ENCODE results near the gene HACD1.

HACD1 gene

DNA sequence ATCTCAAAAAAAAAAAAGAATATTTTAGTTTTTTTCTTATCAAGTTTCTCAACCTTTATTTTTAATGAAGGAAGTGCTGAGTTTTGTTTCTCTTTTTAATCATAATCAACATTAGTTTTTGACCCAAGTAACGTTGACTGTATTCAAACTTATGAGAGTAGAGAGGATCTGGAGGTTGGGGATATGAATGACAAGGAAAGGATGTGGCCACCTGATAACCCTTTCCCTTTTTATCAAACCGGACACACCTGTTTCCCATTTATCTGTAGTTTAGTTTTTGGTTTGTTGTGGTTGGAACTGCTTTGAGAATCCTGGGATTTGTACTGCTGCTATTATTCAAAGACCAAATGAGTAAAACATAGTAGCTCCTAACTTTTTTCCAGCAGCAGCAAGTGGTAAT is 38.6 kb downstream of the HACD1 start:
- Histone ChIP-seq H3K79me2 (ENCODE audit: control insufficient read depth, low read length) (no peaks in the 10 kb centered on the region), H3K27ac (ENCODE audit: low read depth, low read length) (no peak overlapping the region), H3K9me2 (replicated peaks; ENCODE audit: control insufficient read depth, low read length) (no peaks in the 10 kb centered on the region), H3F3A (ENCODE audit: control insufficient read depth, insufficient read depth) (0 out of 2 replicates have a peak, but pooled peaks cover 2% of the 10 kb centered on the region), H3K36me3 (ENCODE audit: control insufficient read depth, low read length) (no peaks in the 10 kb centered on the region), H3K27me3 (ENCODE audit: control insufficient read depth, low read length) (no peaks in the 10 kb centered on the region; the same call in 1 of the 2 replicates), H3K4me2 (ENCODE audit: low read length) (no peak overlapping the region), H3K4me1 (ENCODE audit: control insufficient read depth, low read length) (peaks cover 5% of the 10 kb centered on the region), H4K20me1 (ENCODE audit: control insufficient read depth, insufficient read depth, low read depth, low read length) (no peaks in the 10 kb centered on the region), H3K4me3 (ENCODE audit: low read length) (no peak overlapping the region), H3K9me3 (ENCODE audit: control insufficient read depth, insufficient read depth, low read length) (no peaks in the 10 kb centered on the region)
- no peak for TF ChIP-seq EZH2phosphoT487 (IDR thresholded peaks at IDR 0.05; ENCODE audit: borderline replicate concordance, low read length)
- TF ChIP-seq, protein P1, sequence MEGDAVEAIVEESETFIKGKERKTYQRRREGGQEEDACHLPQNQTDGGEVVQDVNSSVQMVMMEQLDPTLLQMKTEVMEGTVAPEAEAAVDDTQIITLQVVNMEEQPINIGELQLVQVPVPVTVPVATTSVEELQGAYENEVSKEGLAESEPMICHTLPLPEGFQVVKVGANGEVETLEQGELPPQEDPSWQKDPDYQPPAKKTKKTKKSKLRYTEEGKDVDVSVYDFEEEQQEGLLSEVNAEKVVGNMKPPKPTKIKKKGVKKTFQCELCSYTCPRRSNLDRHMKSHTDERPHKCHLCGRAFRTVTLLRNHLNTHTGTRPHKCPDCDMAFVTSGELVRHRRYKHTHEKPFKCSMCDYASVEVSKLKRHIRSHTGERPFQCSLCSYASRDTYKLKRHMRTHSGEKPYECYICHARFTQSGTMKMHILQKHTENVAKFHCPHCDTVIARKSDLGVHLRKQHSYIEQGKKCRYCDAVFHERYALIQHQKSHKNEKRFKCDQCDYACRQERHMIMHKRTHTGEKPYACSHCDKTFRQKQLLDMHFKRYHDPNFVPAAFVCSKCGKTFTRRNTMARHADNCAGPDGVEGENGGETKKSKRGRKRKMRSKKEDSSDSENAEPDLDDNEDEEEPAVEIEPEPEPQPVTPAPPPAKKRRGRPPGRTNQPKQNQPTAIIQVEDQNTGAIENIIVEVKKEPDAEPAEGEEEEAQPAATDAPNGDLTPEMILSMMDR (IDR thresholded peaks at IDR 0.05; ENCODE audit: low read depth, low read length, poor library complexity, severe bottlenecking), result no peak

DNA sequence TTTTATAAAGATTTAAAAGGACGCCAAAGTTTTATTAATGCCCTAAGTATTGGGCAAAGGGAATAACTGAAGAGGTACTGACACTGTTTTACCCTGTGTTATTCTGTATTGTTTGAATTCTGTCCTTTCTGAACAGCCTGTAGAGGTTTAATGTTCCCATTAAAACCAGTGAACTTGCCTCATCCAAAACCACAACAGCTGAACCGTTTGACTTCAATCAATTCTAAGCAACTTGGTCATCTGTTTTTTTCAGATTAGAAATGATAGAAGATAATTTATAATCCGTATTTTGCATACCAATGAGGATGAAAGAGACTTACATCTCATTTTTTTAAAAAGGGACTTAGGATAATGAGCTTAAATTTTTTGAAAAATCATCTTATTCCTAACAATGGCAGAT is 40.4 kb downstream of the HACD1 start:
- no peak for TF ChIP-seq EZH2phosphoT487 (IDR thresholded peaks at IDR 0.05; ENCODE audit: borderline replicate concordance, low read length)
- TF ChIP-seq, protein P1 (IDR thresholded peaks at IDR 0.05; ENCODE audit: low read depth, low read length, poor library complexity, severe bottlenecking), result no peak
- no peaks in the 10 kb centered on the region for H3K4me1 ChIP-seq (ENCODE audit: control insufficient read depth, low read length)
- no peaks in the 10 kb centered on the region for H3K9me3 ChIP-seq (ENCODE audit: control insufficient read depth, insufficient read depth, low read length)
- H3K4me3 ChIP-seq (ENCODE audit: low read length), result no peak overlapping the region
- no peak overlapping the region for H3K4me2 ChIP-seq (ENCODE audit: low read length)
- no peaks in the 10 kb centered on the region; the same call in 1 of the 2 replicates for H3K27me3 ChIP-seq (ENCODE audit: control insufficient read depth, low read length)
- H3K36me3 ChIP-seq (ENCODE audit: control insufficient read depth, low read length), result no peaks in the 10 kb centered on the region
- H3K9me2 ChIP-seq (replicated peaks; ENCODE audit: control insufficient read depth, low read length), result no peaks in the 10 kb centered on the region
- no peaks in the 10 kb centered on the region for H3F3A ChIP-seq (ENCODE audit: control insufficient read depth, insufficient read depth)
- no peak overlapping the region for H3K27ac ChIP-seq (ENCODE audit: low read depth, low read length)
- no peaks in the 10 kb centered on the region for H3K79me2 ChIP-seq (ENCODE audit: control insufficient read depth, low read length)
- no peaks in the 10 kb centered on the region for H4K20me1 ChIP-seq (ENCODE audit: control insufficient read depth, insufficient read depth, low read depth, low read length)

DNA sequence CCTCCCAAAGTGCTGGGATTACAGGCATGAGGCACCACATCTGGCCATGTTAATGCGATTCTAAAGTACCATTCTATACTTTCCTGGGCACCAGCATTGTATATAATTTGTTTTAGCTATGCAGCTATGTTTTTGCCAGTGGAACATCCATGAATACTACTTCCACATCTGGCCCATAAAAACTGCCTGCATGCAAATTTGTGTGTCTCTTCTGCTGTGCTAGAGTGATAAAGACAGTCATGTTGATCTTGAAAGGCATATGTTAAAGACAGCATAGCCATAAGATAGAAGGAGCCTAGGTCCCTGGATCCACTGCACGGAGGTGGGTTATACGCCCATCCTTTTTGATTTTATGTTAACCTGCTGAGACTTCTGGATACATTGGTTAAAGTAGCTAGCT is 52.3 kb downstream of the HACD1 start:
- no peak overlapping the region for H3K4me2 ChIP-seq (ENCODE audit: low read length)
- H3K4me1 ChIP-seq (ENCODE audit: control insufficient read depth, low read length), result no peaks in the 10 kb centered on the region
- H3K9me3 ChIP-seq (ENCODE audit: control insufficient read depth, insufficient read depth, low read length), result no peaks in the 10 kb centered on the region
- H3K36me3 ChIP-seq (ENCODE audit: control insufficient read depth, low read length), result no peaks in the 10 kb centered on the region
- no peak overlapping the region for H3K4me3 ChIP-seq (ENCODE audit: low read length)
- H3K9me2 ChIP-seq (replicated peaks; ENCODE audit: control insufficient read depth, low read length), result no peaks in the 10 kb centered on the region
- TF ChIP-seq, protein P1 (IDR thresholded peaks at IDR 0.05; ENCODE audit: low read depth, low read length, poor library complexity, severe bottlenecking), result no peak
- no peak for TF ChIP-seq EZH2phosphoT487 (IDR thresholded peaks at IDR 0.05; ENCODE audit: borderline replicate concordance, low read length)
- H3K27me3 ChIP-seq (ENCODE audit: control insufficient read depth, low read length), result no peaks in the 10 kb centered on the region
- H3K79me2 ChIP-seq (ENCODE audit: control insufficient read depth, low read length), result no peaks in the 10 kb centered on the region
- H3K27ac ChIP-seq (ENCODE audit: low read depth, low read length), result no peak overlapping the region
- H3F3A ChIP-seq (ENCODE audit: control insufficient read depth, insufficient read depth), result no peaks in the 10 kb centered on the region
- H4K20me1 ChIP-seq (ENCODE audit: control insufficient read depth, insufficient read depth, low read depth, low read length), result no peaks in the 10 kb centered on the region

Measured in DOHH2 (cell line).